ENCODE results near the gene FAM53A. TPM values are rescaled to one million over a fixed set of nuclear protein-coding genes. Genes with fewer than 3 reads are reported as not detected.

FAM53A gene, protein sequence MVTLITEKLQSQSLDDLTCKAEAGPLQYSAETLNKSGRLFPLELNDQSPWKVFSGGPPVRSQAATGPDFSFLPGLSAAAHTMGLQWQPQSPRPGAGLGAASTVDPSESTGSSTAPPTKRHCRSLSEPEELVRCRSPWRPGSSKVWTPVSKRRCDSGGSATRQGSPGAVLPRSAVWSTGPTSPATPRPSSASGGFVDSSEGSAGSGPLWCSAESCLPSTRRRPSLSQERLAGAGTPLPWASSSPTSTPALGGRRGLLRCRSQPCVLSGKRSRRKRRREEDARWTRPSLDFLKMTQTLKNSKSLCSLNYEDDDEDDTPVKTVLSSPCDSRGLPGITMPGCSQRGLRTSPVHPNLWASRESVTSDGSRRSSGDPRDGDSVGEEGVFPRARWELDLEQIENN
- total RNA-seq, result under 1 TPM; 0.54 to 0.97 TPM

DNA sequence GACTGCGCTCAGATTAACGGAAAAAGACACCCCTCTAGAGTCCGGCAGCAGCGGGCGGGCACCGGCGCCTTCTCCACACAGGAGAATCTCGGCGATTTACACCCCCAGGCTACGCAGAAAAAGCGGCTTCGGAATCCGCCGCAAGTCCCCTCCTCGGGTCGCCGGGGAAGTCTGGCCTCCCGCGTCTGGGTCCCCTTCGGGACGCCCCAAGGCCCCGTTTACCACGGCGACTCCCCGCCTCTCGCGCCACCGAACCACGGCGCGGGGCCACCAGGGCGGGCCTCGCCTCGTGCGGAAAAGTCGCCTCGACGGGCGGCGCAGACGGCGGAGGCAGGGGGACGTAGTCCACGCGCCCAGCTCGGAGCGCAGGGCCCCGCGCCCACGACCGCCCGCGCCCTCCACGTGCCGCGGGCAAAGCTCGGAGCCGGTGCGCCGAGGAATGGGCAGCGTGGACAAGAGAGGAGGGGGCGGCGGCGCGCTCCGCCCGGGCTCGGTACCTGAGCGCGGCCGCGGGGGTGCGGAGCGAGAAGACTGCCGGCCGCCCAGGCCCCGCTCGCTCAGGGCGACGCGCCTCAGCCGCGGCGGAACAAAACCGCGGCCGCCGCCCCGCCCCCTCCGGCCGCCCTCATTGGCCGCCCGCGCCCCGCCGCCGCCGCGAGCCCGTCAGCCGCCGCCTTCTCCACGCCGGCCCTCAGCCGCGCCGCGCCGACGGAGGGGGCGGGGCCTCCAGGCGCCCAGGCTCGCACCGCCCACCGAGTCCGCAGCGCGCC, at the start of gene FAM53A:
TSS of gene FAM53A (minus strand) at position 578 of the 770 bp plus-strand sequence. CDS start 15,572 bp downstream, outside the sequence.
- Mint-ChIP-seq H3K27me3 (peaks cover 7% of the 10 kb centered on the region), H3K27ac (peak within 1 kb of the TSS; percentile 73), H3K9me3 (no peaks in the 10 kb centered on the region), H3K4me3 (peak within 1 kb of the TSS; percentile 81), H3K4me1 (peaks cover 8% of the 10 kb centered on the region), H3K36me3 (no peaks in the 10 kb centered on the region)
- DNase-seq (no peak), ATAC-seq (ENCODE audit: low read depth) (peak; percentile 88)
- POLR2A ChIA-PET, result interaction anchor here (1.1 to 1.6 kb wide), 2 partner anchors 28 to 37 kb away, joined by 3 to 4 read pairs; partner anchors contain the start of genes SLBP, TACC3 and TMEM129

GRCh38 chr4:1732911-1733310, 48.8 kb upstream of the FAM53A start:
- Mint-ChIP-seq H3K4me1 (peaks cover 14% of the 10 kb centered on the region), H3K27ac (no peak overlapping the region), H3K27me3 (no peaks in the 10 kb centered on the region), H3K9me3 (no peaks in the 10 kb centered on the region), H3K36me3 (peaks cover 61% of the 10 kb centered on the region), H3K4me3 (no peak overlapping the region)
- ATAC-seq (ENCODE audit: low read depth), result no peak
- no peak for DNase-seq
- POLR2A ChIA-PET, result no interaction called here

- Mint-ChIP-seq H3K27me3 (no peaks in the 10 kb centered on the region), H3K4me1 (peaks cover 18% of the 10 kb centered on the region), H3K36me3 (peaks cover 54% of the 10 kb centered on the region), H3K9me3 (no peaks in the 10 kb centered on the region), H3K4me3 (no peak overlapping the region), H3K27ac (no peak overlapping the region)
- POLR2A ChIA-PET, result interaction anchor here (0.9 kb wide), 1 partner anchor 10 kb away, joined by 5 read pairs; the partner anchor contains the start of genes TACC3 and TMEM129
- DNase-seq (no peak), ATAC-seq (ENCODE audit: low read depth) (no peak)
Measured at GRCh38 chr4:1731180-1731579, 47.1 kb upstream of the FAM53A start.

- ATAC-seq (ENCODE audit: low read depth) (no peak), DNase-seq (no peak)
- Mint-ChIP-seq H3K4me3 (no peak overlapping the region), H3K36me3 (peaks cover 52% of the 10 kb centered on the region), H3K27ac (no peak overlapping the region), H3K9me3 (no peaks in the 10 kb centered on the region), H3K4me1 (peaks cover 21% of the 10 kb centered on the region), H3K27me3 (no peaks in the 10 kb centered on the region)
- POLR2A ChIA-PET, result interaction anchor here (0.9 to 1.9 kb wide), 2 partner anchors 10 to 37 kb away, joined by 5 to 7 read pairs; partner anchors contain the start of genes TACC3 and TMEM129
Measured at GRCh38 chr4:1730532-1731135, 46.5 kb upstream of the FAM53A start.

GRCh38 chr4:1728061-1728980, 44.2 kb upstream of the FAM53A start:
- peaks cover 34% of the 10 kb centered on the region for H3K4me1 Mint-ChIP-seq
- POLR2A ChIA-PET, result interaction anchor here (1.2 to 2.9 kb wide), 2 partner anchors 16 to 35 kb away, joined by 4 to 9 read pairs; partner anchors contain the start of gene SLBP
- H3K27ac Mint-ChIP-seq, result no peak overlapping the region
- no peak for DNase-seq
- H3K36me3 Mint-ChIP-seq, result peaks cover 50% of the 10 kb centered on the region
- no peaks in the 10 kb centered on the region for H3K9me3 Mint-ChIP-seq
- no peak overlapping the region for H3K4me3 Mint-ChIP-seq
- no peaks in the 10 kb centered on the region for H3K27me3 Mint-ChIP-seq
- ATAC-seq (ENCODE audit: low read depth), result no peak

DNA sequence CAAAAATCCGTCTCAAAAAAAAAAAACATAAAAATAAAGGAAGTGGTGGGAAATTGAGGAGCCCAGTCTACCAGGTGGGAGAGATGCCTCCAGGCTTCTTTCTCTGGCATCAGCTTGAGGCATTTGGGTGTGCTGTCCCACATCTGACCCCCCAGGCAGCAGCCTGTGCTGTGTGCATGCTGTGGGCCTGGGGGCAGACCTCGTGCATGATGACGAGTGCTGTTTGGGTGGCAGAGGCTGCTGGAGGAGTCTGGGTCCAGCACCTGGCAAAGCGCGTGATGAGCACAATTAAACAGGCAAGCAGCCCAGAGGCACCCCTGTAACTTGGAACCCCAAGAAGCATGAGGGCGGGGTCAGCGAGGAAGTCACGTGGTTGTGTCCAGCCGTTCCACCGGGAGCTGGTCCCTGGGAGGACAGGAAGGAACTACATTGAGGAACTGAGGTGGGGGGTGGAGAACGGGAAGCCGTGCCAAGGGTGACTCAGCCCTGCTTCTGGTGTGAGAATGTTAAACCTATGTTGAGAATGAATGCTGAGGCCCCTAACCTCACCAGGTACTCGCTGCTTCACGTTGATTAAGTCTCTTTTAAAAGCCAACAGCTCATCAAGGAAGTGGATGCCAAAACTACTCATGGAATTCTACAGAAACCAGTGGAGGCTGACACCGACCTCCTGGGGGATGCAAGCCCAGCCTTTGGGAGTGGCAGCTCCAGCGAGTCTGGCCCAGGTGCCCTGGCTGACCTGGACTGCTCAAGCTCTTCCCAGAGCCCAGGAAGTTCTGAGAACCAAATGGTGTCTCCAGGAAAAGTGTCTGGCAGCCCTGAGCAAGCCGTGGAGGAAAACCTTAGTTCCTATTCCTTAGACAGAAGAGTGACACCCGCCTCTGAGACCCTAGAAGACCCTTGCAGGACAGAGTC, 43.3 kb upstream of the FAM53A start:
- no peak for DNase-seq

DNA sequence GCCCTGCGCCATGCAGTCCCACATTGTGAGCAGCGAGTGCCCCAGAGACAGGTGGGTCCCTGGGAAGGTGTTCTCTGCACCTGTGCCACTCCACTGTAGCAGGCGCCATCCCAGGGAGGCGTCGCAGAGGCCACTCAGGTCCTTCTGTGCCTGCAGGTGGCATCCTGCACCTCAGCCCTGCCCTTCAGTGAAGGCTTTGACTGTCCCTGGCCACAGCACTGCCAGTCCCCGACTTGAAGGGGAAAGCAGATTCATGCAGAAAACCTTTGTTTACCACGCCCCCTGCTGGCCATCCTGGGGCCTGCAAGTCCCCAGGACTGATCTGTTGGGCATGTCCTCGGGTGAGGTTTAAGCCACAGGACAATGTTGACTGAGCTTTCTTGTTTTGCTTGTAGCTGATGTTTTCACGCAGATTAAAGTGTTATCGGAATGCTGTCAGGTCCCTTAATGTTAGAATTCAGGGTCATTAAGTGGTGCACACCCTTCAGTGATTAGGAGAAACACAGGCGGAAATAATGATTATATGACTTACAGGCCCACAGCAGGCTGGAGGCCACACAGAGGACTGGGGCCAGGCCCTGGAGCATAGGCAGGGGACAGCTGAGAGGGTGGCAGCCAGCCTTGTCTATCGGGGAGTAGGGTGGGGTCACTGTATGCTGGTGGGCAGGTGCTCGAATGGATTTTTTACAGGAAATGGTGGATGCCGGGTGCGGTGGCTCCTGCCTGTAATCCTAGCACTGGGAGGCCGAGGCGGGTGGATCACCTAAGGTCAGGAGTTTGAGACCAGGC, 42.2 kb upstream of the FAM53A start:
- H3K4me1 Mint-ChIP-seq, result peaks cover 41% of the 10 kb centered on the region
- ATAC-seq (ENCODE audit: low read depth), result peak; percentile 31
- H3K4me3 Mint-ChIP-seq, result peak overlapping the region; percentile 42

More for the DNA sequence above, 43.3 kb upstream of the FAM53A start:
- ATAC-seq (ENCODE audit: low read depth), result no peak
- POLR2A ChIA-PET, result interaction anchor here (0.6 to 2.9 kb wide), 3 partner anchors 9 to 34 kb away, joined by 4 to 9 read pairs (median 4); partner anchors contain the start of gene SLBP
- Mint-ChIP-seq H3K36me3 (peaks cover 50% of the 10 kb centered on the region), H3K27me3 (no peaks in the 10 kb centered on the region), H3K4me3 (no peak overlapping the region), H3K4me1 (peaks cover 38% of the 10 kb centered on the region), H3K9me3 (no peaks in the 10 kb centered on the region), H3K27ac (peak overlapping the region; percentile 73)

DNA sequence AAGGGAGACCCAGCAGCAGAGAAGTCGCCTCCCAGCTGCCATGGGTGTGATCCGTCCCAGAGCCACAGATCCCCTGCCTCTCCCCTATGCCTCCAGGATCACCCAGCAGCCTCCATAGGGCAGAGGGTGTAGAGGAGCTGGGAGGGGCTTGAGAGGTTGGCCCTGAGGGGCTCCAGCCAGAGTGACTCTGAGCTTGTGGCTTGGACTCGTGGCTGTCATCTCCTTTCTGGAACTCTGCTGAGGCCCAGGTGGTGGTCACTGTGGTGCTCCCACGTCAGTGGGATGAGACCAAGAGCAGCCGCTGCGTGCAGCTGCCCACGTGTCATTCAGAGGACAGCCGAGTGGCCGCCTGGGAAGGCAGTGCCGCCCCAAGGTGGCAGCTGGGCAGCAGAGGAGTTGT, 41.4 kb upstream of the FAM53A start:
- H3K9me3 Mint-ChIP-seq, result no peaks in the 10 kb centered on the region
- peaks cover 41% of the 10 kb centered on the region for H3K4me1 Mint-ChIP-seq
- H3K27ac Mint-ChIP-seq, result no peak overlapping the region
- no peak overlapping the region for H3K4me3 Mint-ChIP-seq
- DNase-seq (no peak), ATAC-seq (ENCODE audit: low read depth) (no peak)
- POLR2A ChIA-PET, result interaction anchor here (0.7 to 7.0 kb wide), 3 partner anchors 14 to 33 kb away, joined by 4 to 148 read pairs (median 49); partner anchors contain the start of gene SLBP
- no peaks in the 10 kb centered on the region for H3K27me3 Mint-ChIP-seq
- H3K36me3 Mint-ChIP-seq, result peaks cover 50% of the 10 kb centered on the region

More for the DNA sequence above, 42.2 kb upstream of the FAM53A start:
- DNase-seq, result peak; percentile 89
- H3K36me3 Mint-ChIP-seq, result peaks cover 54% of the 10 kb centered on the region
- no peaks in the 10 kb centered on the region for H3K9me3 Mint-ChIP-seq
- POLR2A ChIA-PET, result interaction anchor here (0.7 to 7.0 kb wide), 3 partner anchors 15 to 33 kb away, joined by 3 to 148 read pairs (median 9); partner anchors contain the start of gene SLBP
- H3K27ac Mint-ChIP-seq, result peak overlapping the region; percentile 73
- H3K27me3 Mint-ChIP-seq, result no peaks in the 10 kb centered on the region

DNA sequence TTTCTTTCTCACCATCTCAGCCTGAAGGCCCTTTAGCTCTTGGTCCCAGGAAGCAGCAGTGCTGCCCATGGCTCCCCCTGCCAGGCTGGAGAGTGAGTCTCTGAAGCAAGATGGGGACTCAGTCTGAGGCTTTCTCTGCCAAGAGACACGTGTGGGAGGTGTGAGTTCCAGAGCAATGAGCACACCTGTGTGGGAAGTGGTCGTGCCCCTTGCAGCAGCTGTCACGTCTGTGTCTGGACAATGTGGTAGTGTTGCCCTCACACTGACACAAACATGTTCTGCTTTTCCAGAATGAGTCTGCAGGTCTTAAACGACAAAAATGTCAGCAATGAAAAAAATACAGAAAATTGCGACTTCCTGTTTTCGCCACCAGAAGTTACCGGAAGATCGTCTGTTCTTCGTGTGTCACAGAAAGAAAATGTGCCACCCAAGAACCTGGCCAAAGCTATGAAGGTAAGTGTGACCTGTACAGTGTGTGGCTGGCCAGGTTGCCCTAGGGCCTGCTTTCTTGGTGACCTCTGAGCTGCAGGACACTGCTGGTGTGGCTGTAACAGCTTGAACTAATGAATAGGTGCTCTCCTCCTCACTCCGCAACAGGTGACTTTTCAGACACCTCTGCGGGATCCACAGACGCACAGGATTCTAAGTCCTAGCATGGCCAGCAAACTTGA, 39.2 kb upstream of the FAM53A start:
- Mint-ChIP-seq H3K27me3 (no peaks in the 10 kb centered on the region), H3K9me3 (no peaks in the 10 kb centered on the region), H3K36me3 (peaks cover 39% of the 10 kb centered on the region), H3K4me3 (peak overlapping the region; percentile 99), H3K27ac (peak overlapping the region; percentile 98), H3K4me1 (peaks cover 41% of the 10 kb centered on the region)
- peak; percentile 1 for ATAC-seq (ENCODE audit: low read depth)
- DNase-seq, result no peak
- POLR2A ChIA-PET, result interaction anchor here (0.5 to 7.0 kb wide), 7 partner anchors 12 to 1641 kb away, joined by 3 to 148 read pairs (median 4); partner anchors contain the start of gene SLBP

DNA sequence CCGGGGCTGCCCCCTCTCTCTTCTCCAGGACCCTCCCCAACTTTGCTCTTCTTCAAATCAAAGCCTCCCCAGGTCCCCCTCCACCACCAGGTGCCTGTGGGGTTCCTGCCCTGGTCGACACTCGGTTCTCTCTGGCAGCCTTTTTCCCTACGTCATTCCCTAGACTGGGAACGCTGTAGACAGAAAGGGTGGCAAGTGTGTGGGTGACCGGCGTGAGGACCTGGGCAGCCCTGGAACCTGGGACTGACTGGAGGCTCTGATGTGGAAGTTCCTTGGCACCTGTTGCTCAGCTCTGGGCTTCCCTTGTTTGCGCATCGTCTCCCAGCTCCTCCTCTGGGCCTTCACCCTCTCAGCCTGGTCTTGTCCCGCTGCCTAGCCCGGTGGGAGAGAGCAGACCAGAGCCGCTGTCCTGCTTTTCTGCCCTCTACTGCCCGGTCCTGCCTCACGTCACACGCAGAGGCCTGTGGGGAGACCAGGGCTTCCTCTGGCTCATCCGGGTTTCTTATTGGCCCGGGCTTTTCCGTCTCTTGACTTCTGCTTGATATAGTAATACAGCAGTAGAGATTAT, 38.5 kb upstream of the FAM53A start:
- Mint-ChIP-seq H3K4me1 (peaks cover 40% of the 10 kb centered on the region), H3K4me3 (peak overlapping the region; percentile 99), H3K27me3 (no peaks in the 10 kb centered on the region), H3K27ac (peak overlapping the region; percentile 98), H3K36me3 (peaks cover 37% of the 10 kb centered on the region), H3K9me3 (no peaks in the 10 kb centered on the region)
- POLR2A ChIA-PET, result interaction anchor here (0.5 to 7.0 kb wide), 6 partner anchors 11 to 1641 kb away, joined by 3 to 148 read pairs (median 5); partner anchors contain the start of gene SLBP
- ATAC-seq (ENCODE audit: low read depth) (no peak), DNase-seq (peak; percentile 55)

Measured in activated naive CD8-positive, alpha-beta T cell treated with anti-CD3 and anti-CD28 coated beads, Interleukin-2, amount 10 ng/mL, durations not matched to agents 7 days and 5 days (primary cell).